ENCODE results near the gene TMEM178B. TPM values are rescaled to one million over a fixed set of nuclear protein-coding genes. Genes with fewer than 3 reads are reported as not detected.

Gene TMEM178B
- total and polyA plus RNA-seq, 2 of the 13 experiments (the other 11 are each of a cell fraction or from before 2014, with no cell fraction given): 0.01 to 0.02 TPM

- TF ChIP-seq, protein P1, sequence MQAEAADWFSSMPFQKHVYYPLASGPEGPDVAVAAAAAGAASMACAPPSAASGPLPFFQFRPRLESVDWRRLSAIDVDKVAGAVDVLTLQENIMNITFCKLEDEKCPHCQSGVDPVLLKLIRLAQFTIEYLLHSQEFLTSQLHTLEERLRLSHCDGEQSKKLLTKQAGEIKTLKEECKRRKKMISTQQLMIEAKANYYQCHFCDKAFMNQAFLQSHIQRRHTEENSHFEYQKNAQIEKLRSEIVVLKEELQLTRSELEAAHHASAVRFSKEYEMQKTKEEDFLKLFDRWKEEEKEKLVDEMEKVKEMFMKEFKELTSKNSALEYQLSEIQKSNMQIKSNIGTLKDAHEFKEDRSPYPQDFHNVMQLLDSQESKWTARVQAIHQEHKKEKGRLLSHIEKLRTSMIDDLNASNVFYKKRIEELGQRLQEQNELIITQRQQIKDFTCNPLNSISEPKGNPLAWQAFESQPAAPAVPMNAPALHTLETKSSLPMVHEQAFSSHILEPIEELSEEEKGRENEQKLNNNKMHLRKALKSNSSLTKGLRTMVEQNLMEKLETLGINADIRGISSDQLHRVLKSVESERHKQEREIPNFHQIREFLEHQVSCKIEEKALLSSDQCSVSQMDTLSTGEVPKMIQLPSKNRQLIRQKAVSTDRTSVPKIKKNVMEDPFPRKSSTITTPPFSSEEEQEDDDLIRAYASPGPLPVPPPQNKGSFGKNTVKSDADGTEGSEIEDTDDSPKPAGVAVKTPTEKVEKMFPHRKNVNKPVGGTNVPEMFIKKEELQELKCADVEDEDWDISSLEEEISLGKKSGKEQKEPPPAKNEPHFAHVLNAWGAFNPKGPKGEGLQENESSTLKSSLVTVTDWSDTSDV (CRISPR knock-in tag; IDR thresholded peaks at IDR 0.05): no peak
- no peak for TF ChIP-seq BRF2 (CRISPR knock-in tag; IDR thresholded peaks at IDR 0.05)
Measured at GRCh38 chr7:141094336-141095070, 20.6 kb downstream of the TMEM178B start (continued).

GRCh38 chr7:141097430-141097829, 23.6 kb downstream of the TMEM178B start:
- H3K9ac ChIP-seq (ENCODE audit: insufficient read depth, low read depth, low read length): no peak overlapping the region
- peak; percentile 95 for TF ChIP-seq MIER2 (CRISPR knock-in tag; IDR thresholded peaks at IDR 0.05)
- TF ChIP-seq EHMT2 (IDR thresholded peaks at IDR 0.05; ENCODE audit: borderline replicate concordance, low read depth, low read length): peak; percentile 94
- TF ChIP-seq ZNF557 (CRISPR knock-in tag; IDR thresholded peaks at IDR 0.05): no peak
- TF ChIP-seq REST (IDR thresholded peaks at IDR 0.05; ENCODE audit: borderline replicate concordance in 1 of 2, low read depth in 1 of 2, low read length in 2 of 2): peak; percentile 57 to 96
- TF ChIP-seq KLF6 (CRISPR knock-in tag; IDR thresholded peaks at IDR 0.05): 0 out of 2 replicates have a peak, but pooled peaks have one; percentile 42
- ATAC-seq (no peak), DNase-seq (ENCODE audit: low spot score) (no peak), FAIRE-seq (no peak)
- H2AFZ ChIP-seq (ENCODE audit: low read length): no peak overlapping the region
- BruUV-seq (replicated peaks): no TSS peak
- no peaks in the 10 kb centered on the region for H4K20me1 ChIP-seq (ENCODE audit: insufficient read depth, low read length)
- no peak overlapping the region for H3K4me3 ChIP-seq (replicated peaks in 1 of 3; ENCODE audit: insufficient read depth in 1 of 3, low read depth in 2 of 3, low read length in 3 of 3)
- no peaks in the 10 kb centered on the region for H3K36me3 ChIP-seq (replicated peaks in 1 of 2; ENCODE audit: control insufficient read depth in 1 of 2, insufficient read depth in 2 of 2, low read length in 2 of 2)
- no peaks in the 10 kb centered on the region for H3K9me3 ChIP-seq (ENCODE audit: low read length)
- ChIA-PET POLR2A (no interaction called here), CTCF (ENCODE audit: low intra/inter-chr PET ratio, low total read pairs) (no interaction called here)
- no peaks in the 10 kb centered on the region for H3K79me2 ChIP-seq (ENCODE audit: insufficient read depth, low read length)
- H3K4me1 ChIP-seq (ENCODE audit: insufficient read depth, low read length): no peaks in the 10 kb centered on the region
- in situ Hi-C loops (cut with HindIII; ENCODE audit: extremely low pct_ligation_motif_present, low pct_unique_long_range_greater_than_20kb): no loop called here
- no peaks in the 10 kb centered on the region for H3K27me3 ChIP-seq (ENCODE audit: control insufficient read depth in 1 of 2, insufficient read depth in 2 of 2, low read length in 2 of 2)
- no peak overlapping the region for H3K27ac ChIP-seq (ENCODE audit: extremely low read length, insufficient read depth, low read length)
- WGBS (ENCODE audit: low lambda C conversion rate): 15% methylated on average over 4 of the region's 4 CpGs
- intact Hi-C loops (cut with micrococcal nuclease; ENCODE audit: unreplicated experiment): no loop called here
- H3K4me2 ChIP-seq (ENCODE audit: low read depth, low read length): no peak overlapping the region

Data from HepG2 (cell line).